Activated naive CD4-positive, alpha-beta T cell (primary cell): ENCODE data around the gene HOXA10.

Experiments
- DNase-seq, 4 experiments: peaks; one replicate each; lab custom pipeline; 2025; lab: John Stamatoyannopoulos, UW

HOXA10 gene

DNA sequence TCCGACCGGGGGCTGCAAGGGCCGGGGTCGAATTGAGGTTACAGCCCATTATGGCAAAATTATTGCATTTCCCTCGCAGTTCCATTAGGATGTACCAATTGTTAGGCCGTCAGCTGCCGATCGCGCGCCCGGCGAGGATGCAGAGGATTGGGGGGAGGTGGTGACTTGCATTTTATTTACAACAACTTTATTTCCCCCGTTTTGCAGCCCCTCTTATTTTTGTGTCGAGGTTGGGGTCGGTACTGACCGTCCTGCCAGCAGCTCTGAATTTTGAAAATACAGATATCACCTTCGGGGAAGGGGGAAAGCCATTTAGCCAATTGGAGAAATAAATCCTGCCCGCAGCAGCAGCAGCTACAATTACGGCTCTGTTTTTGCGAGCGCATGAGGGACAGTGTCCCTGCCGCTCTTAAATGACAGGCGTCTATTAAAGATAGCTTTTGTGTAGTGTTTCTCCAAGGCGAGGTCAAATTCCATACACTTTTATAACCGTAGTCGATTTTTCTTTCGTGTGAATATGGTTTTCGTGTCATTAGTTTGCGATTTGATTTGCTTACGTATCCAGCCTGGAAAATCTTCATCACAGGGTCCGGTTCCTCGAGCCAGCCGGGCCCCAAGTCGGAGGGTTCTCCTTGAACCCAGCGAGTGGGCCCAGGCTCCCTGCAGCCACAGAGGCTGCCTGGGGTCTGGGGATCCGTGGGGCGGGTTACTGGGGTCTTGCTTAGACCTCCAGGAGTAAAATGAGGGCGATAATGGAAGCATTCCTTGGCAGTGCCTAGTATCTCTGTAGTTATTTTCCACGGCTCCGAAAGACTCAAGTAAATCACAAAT, 30.0 kb downstream of the HOXA10 start:
- no peak for DNase-seq

DNA sequence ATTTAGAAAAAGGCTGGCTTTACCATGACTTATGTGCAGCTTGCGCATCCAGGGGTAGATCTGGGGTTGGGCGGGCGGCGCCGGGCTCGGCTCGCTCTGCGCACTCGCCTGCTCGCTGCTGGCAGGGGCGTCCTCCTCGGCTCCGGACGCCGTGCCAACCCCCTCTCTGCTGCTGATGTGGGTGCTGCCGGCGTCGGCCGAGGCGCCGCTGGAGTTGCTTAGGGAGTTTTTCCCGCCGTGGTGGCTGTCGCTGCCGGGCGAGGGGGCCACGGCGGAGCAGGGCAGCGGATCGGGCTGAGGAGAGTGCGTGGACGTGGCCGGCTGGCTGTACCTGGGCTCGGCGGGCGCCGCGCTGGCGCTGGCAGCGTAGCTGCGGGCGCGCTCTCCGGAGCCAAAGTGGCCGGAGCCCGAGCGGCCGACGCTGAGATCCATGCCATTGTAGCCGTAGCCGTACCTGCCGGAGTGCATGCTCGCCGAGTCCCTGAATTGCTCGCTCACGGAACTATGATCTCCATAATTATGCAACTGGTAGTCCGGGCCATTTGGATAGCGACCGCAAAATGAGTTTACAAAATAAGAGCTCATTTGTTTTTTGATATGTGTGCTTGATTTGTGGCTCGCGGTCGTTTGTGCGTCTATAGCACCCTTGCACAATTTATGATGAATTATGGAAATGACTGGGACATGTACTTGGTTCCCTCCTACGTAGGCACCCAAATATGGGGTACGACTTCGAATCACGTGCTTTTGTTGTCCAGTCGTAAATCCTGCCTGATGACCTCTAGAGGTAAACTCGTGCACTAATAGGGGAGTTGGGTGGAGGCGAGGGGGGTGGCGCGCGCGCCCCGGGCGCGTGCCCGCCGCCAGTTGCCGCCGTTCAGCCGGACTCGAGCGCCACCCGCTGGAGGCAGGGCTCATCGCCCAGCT, 30.8 kb downstream of the HOXA10 start, which contains the start of gene HOXA5:
HOXA5 (minus strand) TSS at position 659 of the 927 bp plus-strand sequence; CDS start at position 585, 74 bp downstream.
- DNase-seq: no peak

DNA sequence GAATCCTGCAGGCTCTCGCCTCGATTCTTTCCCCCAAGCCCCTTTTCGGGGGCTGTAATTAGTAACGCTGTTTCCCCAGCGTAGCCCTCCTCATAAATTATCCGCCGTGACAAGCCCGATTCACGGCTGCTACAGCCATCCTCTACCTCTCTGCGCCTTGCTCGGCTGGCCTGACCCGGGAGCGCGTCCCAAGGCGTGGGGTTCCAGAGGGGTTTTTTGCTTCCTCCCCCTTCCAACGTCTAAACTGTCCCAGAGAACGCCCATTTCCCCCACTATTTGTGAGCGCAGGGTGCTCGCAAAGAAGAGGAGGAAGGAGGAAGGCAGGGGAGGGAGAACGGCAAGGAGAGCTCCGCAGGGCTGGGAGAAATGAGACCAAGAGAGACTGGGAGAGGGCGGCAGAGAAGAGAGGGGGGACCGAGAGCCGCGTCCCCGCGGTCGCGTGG, 31.5 kb downstream of the HOXA10 start:
- no peak for DNase-seq

DNA sequence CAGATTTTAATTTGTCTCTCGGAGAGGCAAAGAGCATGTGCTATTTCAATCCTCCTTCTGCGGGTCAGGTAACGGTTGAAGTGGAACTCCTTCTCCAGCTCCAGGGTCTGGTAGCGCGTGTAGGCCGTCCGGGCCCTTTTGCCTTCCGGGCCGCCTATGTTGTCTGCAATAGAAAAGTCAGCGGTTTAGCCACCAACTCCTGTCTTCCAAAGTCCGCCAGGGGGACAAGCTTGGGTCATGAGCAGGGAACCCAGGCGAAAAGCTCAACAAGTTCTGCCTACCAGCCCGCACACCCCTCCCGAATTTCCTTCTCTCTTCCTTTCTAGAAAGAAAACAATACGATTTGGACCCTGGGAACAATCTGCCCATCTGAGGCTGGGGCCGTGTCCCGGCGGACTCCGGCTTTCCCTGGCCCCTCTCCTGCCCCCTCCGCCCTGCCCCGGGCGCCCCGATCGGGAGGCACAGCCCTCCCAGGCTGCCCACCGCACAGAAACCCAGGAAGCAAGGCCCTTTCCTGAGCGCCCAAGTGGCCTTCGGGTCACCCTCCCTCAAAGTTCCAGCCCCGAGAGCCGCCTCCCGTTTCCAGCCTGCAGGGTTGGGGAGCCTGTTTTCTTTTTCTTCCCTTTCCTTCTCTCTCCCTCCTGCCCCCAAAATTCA, 32.1 kb downstream of the HOXA10 start:
- no peak for DNase-seq

DNA sequence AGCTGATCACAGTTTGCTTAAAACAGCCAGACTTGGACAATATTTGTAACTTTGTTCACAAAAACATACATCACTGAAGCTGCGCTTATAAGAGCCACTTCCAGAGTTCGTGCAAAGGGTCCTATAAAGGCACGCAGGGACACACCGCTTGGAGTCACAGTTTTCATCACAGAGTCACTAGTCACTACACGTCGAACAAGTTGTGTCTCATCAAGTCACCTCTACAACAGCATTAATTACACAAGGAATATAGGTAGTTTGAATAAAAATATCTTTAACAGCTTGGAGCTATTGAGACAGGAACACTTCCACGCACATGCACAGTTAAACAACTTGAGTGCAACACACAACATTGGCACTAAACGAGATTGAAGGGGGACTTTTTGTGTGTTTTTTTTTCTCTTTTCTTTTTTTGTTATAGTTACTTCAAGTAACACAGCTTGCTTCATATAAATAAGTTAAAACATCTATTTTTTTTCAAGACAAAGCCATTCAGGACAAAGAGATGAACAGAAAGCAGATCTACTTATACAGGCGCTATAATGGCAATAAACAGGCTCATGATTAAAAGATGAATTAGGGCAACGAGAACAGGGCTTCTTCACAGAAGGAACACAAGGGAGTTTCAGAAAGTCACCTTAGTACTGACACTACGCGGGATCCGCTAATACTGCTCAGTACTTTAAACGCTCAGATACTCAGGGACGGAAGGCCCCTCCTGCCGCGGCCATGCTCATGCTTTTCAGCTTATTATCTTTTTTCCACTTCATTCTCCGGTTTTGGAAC, 32.8 kb downstream of the HOXA10 start:
- no peak for DNase-seq

DNA sequence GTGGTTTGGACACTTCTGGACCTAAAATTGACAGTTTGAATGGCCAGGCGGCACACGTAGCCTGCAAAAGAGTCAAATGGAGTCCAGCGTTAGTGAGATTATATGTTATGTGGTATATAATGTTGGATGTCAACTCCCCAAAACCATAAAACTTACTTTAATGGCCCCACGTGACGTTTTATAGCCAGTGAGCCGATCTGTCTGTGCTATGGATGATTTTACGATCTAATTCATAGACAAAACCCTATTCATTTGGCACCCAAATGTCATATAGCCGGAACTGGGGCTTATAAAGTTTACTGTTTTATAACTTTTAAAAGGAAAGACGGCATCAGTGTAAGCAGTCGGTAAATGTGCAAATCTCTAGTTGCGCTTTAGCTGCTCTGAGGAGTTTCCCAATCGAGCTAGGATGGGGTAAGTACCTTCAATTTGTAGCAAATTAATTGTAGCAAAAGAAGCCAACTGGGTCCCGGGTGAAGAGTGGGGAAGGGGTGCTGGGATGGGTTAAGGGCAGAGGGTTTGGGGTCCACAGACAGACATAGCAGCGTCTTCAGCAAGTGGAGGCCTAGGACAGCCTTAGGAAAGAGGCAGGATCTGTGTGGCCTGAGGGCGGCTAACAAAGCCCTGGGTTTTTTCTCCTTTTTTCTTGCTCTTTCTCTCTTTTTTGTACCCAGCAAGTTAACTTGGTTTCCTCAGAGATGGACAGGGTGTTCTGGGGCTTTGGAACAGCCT, 33.8 kb downstream of the HOXA10 start:
- no peak for DNase-seq

DNA sequence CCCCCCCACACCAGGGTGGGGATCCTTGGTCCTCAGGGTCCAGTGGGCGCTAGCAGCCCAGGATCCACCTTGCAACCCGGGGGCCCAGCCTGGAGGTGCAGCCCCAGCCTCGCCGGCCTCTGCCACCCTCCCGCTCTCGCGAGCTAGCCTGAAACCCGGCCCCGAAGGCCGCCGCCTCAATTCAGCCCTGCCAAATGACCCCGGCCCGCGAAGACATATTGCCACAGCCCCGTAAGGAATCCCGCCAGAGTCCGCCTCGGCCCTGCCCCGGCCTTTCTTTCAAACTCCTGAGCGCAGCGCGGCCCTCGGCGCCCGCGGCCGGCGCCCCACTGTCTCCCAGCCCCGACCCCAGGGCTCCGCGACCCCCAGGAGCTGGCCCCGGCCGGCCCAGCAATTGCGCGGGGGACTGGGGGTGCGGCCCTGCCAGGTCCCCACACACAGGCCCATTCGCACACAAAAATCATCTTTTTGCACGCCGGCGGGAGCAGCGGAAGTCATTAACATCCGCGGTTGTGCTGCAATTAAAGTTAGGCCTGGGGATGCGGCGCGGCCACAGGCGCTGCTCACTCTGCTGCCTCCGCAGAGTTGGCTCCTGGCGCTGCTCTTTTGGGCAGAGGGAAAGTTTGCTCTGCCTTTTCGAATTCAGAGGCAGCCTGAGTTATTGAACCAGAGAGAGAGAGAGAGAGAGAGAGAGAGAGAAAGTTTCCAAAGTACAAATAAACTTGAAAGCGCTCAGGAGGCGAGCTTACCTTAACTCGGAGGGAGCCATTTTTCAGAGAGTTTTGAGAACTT, 34.6 kb downstream of the HOXA10 start:
- DNase-seq: no peak

DNA sequence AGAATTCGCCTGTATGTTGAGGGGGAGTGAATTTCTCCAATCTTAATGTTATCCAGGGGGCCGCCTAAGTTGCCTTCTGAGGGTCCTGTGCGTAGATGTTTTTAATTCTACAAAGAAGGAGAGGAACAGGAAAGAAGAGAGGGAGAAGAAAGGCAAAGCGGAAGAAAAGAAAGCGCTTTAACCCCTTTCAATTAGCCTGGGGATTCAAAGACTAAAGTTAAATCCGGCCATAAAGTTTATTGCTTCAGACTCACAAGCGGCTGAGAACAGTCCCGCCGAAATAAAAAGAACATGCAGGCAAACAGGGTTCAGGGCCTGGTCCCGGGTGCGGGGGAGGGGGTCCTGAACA, 35.2 kb downstream of the HOXA10 start:
- DNase-seq: no peak

DNA sequence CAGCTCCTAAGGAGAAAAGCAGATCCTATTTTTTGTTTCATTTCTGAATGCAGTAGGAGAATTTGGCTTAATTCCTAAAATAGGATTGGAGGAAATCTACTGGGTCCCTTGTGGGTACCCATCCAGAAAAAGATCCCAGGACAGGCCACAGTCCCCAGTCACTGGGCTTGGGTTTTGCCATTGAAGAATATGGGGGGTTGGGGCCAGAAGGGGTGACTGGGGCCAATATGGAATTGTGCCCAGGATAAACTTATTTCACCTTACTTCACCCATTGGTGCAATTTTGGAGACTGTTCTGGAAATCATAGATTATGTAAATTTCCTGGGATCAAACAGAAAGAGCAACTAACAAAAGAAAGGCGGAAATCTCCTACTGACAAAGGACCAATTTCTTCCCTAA, 35.6 kb downstream of the HOXA10 start:
- no peak for DNase-seq

DNA sequence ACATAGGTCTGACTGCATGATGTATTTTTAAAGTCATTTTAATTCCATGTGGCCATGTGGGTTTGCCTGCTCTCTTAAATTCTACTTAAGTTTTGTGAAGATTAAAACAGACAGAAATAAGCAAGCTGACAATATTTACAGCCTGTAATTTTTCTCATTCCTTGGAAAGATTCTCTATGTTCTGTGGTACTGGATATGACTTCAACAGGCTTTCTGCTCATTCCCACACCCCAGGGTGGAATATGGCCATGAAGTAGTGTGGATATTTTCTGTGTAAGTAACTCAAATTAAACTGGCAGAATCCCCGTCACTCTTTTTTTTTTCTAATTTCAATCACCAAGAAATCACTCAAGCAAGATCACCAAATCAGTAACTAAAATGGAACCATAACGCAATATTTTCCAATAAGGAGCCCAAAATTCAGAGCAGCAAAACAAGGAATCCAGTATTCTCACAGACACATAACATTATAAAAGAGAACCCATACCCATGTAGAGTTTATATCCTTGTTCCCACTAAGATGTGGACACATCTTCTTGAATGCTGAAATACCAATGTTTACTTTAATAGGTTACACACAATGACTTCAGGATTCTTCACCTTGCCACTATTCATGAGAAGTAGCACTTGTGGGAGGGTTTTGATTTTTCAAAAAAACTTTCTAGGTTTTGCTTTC, 36.3 kb downstream of the HOXA10 start:
- no peak for DNase-seq

DNA sequence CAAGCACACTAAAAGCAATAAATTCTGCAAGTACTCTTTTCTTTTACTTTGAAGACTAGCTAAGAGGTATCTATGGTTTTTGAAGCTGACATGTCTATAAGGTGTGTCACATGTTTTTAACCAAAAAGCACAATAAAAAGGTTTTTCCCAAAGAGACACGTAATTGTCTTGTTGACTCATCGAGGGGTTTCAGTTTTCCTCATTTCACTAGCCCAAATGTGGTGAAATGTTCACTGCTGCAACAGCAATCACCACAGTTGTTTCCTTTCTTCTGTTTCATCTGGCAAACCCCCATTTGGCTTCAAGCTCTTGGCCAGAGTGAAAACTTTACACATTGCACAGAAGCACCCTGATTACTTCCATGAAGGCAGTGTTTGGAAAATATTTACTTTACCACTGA, 39.7 kb downstream of the HOXA10 start:
- DNase-seq: no peak

DNA sequence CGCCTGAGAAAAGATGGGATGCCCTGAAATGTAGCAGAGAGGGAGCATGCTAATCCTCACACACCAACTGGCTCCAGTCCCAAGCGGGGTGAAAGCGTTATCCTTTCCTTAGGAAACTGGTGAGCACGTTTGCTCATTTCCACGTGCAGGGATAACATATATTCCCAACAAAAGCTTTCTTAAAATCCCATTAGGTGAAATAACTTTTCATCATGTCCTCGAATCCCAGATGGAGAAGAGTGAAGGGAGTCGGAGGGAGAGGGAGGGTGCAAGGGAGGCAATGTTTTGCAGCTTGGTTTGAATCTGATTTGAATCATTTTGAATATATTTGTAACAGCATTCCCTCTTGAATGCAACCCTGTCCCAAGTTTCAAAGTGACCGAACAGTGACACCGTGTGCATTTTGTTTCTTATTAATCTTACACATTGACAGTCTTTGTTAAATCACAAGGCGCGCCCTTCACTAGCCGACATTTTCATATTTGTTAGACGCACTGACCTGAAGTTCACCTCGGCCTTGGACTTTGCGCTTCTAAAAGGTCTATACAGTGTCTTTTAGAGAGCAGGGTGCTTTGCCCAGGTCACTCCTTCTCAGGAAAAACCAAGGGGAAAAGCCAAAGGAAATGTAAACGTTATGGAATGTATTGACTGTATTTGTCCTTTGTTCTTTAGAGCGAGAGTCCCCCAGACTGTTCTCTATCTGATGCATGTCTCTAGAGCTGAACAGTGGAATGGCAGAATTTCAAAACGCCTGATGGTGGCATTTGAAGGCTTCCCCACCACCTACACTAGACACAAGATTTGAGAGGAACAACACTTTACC, 40.5 kb downstream of the HOXA10 start:
- DNase-seq: no peak

DNA sequence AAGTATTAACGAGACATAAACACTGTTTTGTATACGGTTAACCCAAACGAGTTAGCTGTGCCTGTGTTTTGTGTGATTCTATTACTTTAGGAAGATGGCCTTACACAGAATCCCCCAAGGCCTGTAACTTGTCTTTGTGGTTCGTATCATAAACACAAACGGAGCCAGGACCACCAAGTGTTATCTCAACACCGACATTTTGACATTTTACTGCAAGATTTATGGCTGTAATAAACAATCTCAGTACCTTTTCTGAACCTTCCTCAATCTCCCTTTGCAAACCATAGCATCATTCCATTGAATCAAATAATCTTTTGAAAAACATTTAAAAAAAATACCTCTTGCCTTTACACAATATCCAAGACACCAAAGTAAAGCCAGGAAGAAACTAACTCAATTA, 41.1 kb downstream of the HOXA10 start:
- no peak for DNase-seq

DNA sequence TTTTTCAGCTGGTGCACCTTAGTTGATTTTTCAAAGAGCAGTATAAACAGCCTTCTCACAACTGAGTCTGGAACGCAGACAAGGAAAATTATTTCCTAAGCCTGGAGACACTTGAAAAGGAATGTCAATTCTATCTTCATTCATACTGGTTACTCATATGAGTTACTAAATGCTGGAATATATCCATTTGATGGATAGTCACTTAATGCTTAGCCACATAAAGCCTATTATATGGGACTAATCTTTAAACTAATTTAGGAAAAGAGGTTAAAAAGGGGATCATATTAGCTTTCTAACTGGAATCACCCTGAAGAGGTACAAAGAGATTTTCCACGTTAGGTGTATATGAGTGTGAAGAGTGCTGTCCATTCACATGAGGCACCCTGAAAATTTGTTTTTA, 41.9 kb downstream of the HOXA10 start:
- DNase-seq: no peak

DNA sequence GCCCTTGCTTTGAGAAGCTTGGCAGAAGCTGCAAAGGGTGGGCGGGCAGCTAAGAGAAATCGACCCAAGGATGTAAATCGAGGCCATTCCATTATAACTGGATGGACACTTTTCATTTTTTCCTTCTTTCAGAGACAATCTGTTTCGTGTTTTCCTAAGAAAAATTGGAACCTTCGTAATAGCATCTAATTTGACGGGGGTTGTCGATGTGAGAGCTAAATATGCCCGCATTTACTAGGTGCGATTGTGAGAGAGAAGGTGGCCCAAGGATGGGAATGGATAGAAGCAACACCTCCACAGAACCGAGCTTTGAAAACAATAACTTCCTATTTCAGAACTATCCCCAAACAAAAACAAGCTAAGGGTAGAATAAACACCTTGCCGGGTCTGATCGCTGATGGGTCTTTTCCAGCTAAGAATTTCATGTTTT, 42.7 kb downstream of the HOXA10 start:
- DNase-seq: no peak

DNA sequence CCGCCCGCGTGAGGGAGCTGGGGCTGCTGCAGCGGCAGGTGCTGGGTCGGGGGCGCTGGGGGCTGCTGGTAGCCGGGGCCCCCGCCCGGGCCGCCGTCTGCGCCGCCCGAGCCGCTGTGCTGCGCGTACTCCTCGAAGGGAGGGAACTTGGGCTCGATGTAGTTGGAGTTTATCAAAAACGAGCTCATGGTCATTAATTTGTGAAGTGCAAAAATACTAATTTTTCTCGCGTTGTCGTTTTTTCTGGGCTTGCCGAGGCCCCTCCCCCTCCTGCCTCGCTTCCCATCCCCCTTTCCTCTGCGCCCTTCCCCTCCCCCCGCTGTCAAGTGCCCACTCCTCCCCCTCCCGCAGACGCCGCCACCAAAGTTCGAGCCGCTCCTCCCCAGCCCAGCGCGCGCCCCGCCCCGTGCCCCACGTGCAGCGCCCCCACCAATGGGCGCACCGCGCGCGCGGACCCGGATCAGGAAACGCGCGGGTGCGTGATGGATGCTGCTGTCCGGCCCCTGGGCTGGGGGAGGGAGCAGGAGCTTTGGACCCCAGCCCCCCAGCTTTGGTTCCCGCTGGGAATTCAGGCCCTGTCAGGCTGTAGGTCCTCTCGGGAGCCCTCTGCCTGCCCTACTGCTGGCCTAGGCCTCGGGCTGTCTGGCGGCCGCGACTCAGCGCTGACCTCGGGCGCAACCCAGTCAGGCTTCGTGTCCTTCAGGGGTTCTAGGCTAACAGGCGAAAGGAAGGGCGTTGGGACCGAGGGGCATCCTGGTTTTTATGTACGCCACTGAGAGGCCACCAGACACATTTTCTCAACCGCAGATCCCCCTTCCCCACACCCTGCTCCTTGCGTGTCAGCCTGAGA, 43.4 kb downstream of the HOXA10 start, which contains the start of gene HOXA4:
HOXA4 (minus strand) TSS at position 218 of the 850 bp plus-strand sequence; CDS start at position 194, 24 bp downstream.
- peak; percentile 34 to 74 (median 54) for DNase-seq

DNA sequence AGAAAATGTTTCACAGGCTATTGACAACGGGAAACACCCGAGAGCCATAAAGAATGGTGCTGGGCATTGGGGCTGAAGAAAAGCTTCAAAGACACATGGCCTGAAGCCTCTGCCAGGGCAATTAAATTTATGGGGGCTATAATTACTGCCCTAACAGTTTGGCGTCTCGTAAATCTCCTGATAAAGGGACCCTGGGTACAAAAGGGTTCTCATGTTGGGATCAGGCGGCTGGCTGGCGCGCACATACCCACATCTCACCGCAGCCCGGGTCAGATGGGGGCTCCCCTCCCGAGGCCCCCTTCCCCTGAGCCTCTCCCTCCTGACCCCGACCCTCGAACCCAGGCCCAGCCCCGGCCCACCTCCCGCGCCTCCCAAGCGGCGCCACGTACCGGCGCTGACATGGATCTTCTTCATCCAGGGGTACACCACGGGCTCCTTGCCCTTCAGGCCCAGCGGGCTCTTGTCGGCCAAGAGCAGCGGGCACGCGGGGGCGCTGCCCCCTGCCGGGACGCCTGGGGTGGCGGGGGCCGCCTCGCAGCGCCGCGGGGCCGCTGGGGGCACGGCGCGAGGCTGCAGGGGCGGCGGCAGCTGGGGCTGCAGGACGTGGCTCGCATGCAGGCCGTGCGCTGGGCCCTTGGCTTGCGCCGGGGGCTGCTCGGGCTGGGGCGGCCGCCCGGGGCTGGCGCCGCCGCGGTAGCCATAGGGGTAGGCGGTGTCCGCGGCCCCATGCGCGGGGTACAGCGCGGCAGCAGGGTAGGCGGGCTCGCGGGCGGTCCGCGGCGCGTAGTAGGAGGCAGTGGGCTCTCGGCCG, 44.2 kb downstream of the HOXA10 start:
- DNase-seq: no peak
